MM.1S (cell line): ENCODE measurements around the gene FCAMR.

Experiments used
- DNase-seq: peaks from one replicate; pipeline ENCODE4 v3.0.0-alpha.2; 2015
- H2AFZ ChIP-seq: fragments of 300-600 bp; sonication (generic); 2 replicates; pipeline ENCODE4 v1.6.0; 2016; ENCODE audit warnings: antibody characterized with exemption, low read length
- H3F3A ChIP-seq: fragments of 300-600 bp; sonication (generic); 2 replicates; pipeline ENCODE4 v1.6.1; 2016; ENCODE audit warnings: mild to moderate bottlenecking, antibody characterized with exemption, low read length, moderate library complexity, mixed read lengths; ENCODE audit not compliant: insufficient read depth
- H3K27ac ChIP-seq: fragments of 300-600 bp; sonication (generic); 2 replicates; pipeline ENCODE4 v1.5.1; 2016; ENCODE audit warnings: mild to moderate bottlenecking, low read length
- H3K27me3 ChIP-seq: fragments of 300-600 bp; sonication (generic); replicated peaks from 2 replicates; pipeline ENCODE4 v1.6.0; 2016; ENCODE audit warnings: low read length; ENCODE audit not compliant: insufficient read depth
- H3K36me3 ChIP-seq: fragments of 300-600 bp; sonication (generic); replicated peaks from 2 replicates; pipeline ENCODE4 v1.6.1; 2016; ENCODE audit warnings: mild to moderate bottlenecking, low read length, mixed read lengths; ENCODE audit not compliant: insufficient read depth
- H3K4me1 ChIP-seq: fragments of 300-600 bp; sonication (generic); 2 replicates; pipeline ENCODE4 v1.6.1; 2016; ENCODE audit warnings: low read length, mixed read lengths
- H3K4me2 ChIP-seq: fragments of 300-600 bp; sonication (generic); 2 replicates; pipeline ENCODE4 v1.6.0; 2016; ENCODE audit warnings: low read depth, low read length
- H3K4me3 ChIP-seq: fragments of 300-600 bp; sonication (generic); 2 replicates; pipeline ENCODE4 v1.5.1; 2016; ENCODE audit warnings: low read length, mixed read lengths
- H3K79me2 ChIP-seq: fragments of 300-600 bp; sonication (generic); 2 replicates; pipeline ENCODE4 v1.6.1; 2016; ENCODE audit warnings: mixed run types, low read length, mixed read lengths
- H3K9ac ChIP-seq: fragments of 300-600 bp; sonication (generic); 2 replicates; pipeline ENCODE4 v1.6.1; 2016; ENCODE audit warnings: low read length, mixed read lengths
- H3K9me2 ChIP-seq: fragments of 300-600 bp; sonication (generic); replicated peaks from 2 replicates; pipeline ENCODE4 v1.6.1; 2016; ENCODE audit warnings: mild to moderate bottlenecking, low read length, mixed read lengths; ENCODE audit not compliant: insufficient read depth
- H3K9me3 ChIP-seq: fragments of 300-600 bp; sonication (generic); replicated peaks from 2 replicates; pipeline ENCODE4 v1.6.1; 2016; ENCODE audit warnings: mild to moderate bottlenecking, low read length, mixed read lengths; ENCODE audit not compliant: insufficient read depth
- H4K20me1 ChIP-seq: fragments of 300-600 bp; sonication (generic); 2 replicates; pipeline ENCODE4 v1.6.1; 2016; ENCODE audit warnings: mild to moderate bottlenecking, low read length, moderate library complexity, mixed read lengths; ENCODE audit not compliant: insufficient read depth
- EZH2 ChIP-seq: fragments of 300-600 bp; sonication (generic); optimal IDR thresholded peaks from 2 replicates; pipeline ENCODE3; 2017; ENCODE audit warnings: low read depth, mild to moderate bottlenecking, antibody characterized with exemption, low read length, mixed read lengths
- EZH2phosphoT487 ChIP-seq: fragments of 300-600 bp; sonication (generic); IDR thresholded peaks from 2 replicates; pipeline ENCODE4 v1.6.1; 2018; ENCODE audit warnings: antibody characterized with exemption, low read length
- TF ChIP-seq, protein P1 (sequence below): fragments of 300-600 bp; sonication (generic); IDR thresholded peaks from 2 replicates; pipeline ENCODE4 v1.5.1; 2016; ENCODE audit warnings: antibody characterized with exemption, low read length, mixed read lengths

The FCAMR gene

GRCh38 chr1:207009945-207010344 is 39.7 kb upstream of the FCAMR start:
- Histone ChIP-seq H3K4me2 (no peak overlapping the region), H3F3A (no peaks in the 10 kb centered on the region), H3K9ac (no peak overlapping the region), H3K27ac (no peak overlapping the region), H4K20me1 (no peaks in the 10 kb centered on the region), H3K9me2 (no peaks in the 10 kb centered on the region), H3K79me2 (no peaks in the 10 kb centered on the region), H3K4me1 (no peaks in the 10 kb centered on the region), H3K36me3 (no peaks in the 10 kb centered on the region), H2AFZ (no peak overlapping the region), H3K9me3 (no peaks in the 10 kb centered on the region), H3K27me3 (peaks cover 8% of the 10 kb centered on the region; the same call in 1 of the 2 replicates), H3K4me3 (no peak overlapping the region)
- TF ChIP-seq, protein P1, sequence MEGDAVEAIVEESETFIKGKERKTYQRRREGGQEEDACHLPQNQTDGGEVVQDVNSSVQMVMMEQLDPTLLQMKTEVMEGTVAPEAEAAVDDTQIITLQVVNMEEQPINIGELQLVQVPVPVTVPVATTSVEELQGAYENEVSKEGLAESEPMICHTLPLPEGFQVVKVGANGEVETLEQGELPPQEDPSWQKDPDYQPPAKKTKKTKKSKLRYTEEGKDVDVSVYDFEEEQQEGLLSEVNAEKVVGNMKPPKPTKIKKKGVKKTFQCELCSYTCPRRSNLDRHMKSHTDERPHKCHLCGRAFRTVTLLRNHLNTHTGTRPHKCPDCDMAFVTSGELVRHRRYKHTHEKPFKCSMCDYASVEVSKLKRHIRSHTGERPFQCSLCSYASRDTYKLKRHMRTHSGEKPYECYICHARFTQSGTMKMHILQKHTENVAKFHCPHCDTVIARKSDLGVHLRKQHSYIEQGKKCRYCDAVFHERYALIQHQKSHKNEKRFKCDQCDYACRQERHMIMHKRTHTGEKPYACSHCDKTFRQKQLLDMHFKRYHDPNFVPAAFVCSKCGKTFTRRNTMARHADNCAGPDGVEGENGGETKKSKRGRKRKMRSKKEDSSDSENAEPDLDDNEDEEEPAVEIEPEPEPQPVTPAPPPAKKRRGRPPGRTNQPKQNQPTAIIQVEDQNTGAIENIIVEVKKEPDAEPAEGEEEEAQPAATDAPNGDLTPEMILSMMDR: no peak
- TF ChIP-seq EZH2phosphoT487: no peak
- TF ChIP-seq EZH2: no peak
- DNase-seq: no peak

DNA sequence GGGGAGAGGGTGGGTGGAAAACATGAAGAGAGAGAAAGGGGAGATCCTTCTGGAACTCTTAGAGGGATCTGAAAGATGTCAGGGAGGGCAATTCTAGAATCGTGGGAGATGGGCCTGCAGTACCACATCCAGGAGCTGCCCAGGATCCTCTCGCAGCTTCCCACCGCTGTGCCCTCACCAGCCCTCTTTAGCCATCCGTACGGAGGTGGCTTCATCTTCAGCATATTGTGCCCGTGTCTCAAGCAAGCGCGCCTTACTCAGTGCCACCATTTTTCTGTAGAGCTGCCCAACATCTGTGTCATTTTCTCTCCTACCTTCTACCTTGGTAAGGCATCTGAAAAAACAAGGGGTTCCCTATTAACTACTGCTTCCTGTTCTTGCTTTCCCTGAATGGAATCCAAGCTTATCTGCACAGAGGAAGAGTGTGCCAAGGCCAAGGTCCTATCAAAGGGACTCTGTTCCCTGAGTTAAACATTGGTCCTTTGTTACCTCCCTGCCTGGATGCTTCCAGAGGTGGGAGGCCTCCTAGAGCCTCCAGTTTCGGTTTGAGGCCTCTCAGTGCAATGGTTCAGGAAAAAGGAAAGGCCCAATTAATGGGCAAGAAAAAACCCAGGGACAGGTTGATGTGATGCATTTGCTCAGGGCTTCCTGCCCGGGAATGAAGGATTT is 39.1 kb upstream of the FCAMR start:
- H3K9ac ChIP-seq: no peak overlapping the region
- no peak for TF ChIP-seq EZH2
- TF ChIP-seq, protein P1: no peak
- TF ChIP-seq EZH2phosphoT487: no peak
- no peak for DNase-seq
- H3K4me1 ChIP-seq: no peaks in the 10 kb centered on the region
- no peaks in the 10 kb centered on the region for H4K20me1 ChIP-seq
- H3K36me3 ChIP-seq: no peaks in the 10 kb centered on the region
- no peak overlapping the region for H3K4me3 ChIP-seq
- no peaks in the 10 kb centered on the region for H3K79me2 ChIP-seq
- no peaks in the 10 kb centered on the region for H3F3A ChIP-seq
- no peak overlapping the region for H2AFZ ChIP-seq
- no peak overlapping the region for H3K4me2 ChIP-seq
- H3K9me3 ChIP-seq: no peaks in the 10 kb centered on the region
- H3K9me2 ChIP-seq: no peaks in the 10 kb centered on the region
- peaks cover 8% of the 10 kb centered on the region; the same call in 1 of the 2 replicates for H3K27me3 ChIP-seq
- H3K27ac ChIP-seq: no peak overlapping the region

GRCh38 chr1:207007352-207008033 is 37.2 kb upstream of the FCAMR start:
- Histone ChIP-seq H3K36me3 (no peaks in the 10 kb centered on the region), H3K27me3 (peaks cover 8% of the 10 kb centered on the region; the same call in 1 of the 2 replicates), H2AFZ (no peak overlapping the region), H3K4me1 (no peaks in the 10 kb centered on the region), H3K9me3 (no peaks in the 10 kb centered on the region), H3K9me2 (no peaks in the 10 kb centered on the region), H4K20me1 (no peaks in the 10 kb centered on the region), H3K4me3 (no peak overlapping the region), H3K79me2 (no peaks in the 10 kb centered on the region), H3F3A (no peaks in the 10 kb centered on the region), H3K4me2 (no peak overlapping the region), H3K9ac (no peak overlapping the region), H3K27ac (no peak overlapping the region)
- TF ChIP-seq, protein P1: no peak
- TF ChIP-seq EZH2phosphoT487: no peak
- no peak for TF ChIP-seq EZH2
- DNase-seq: no peak
